ENCODE results near the gene SLC49A4.
A peak's percentile ranks its signal among the peaks of the same experiment; 100 is the strongest.
"Not testable (repeated sequence)": the region's sequence is repeated elsewhere in the genome, so short reads cannot be mapped to it uniquely, and the experiment has no call there.

The SLC49A4 gene

GRCh38 chr3:122794779-122795673, at the start of gene SLC49A4:
Gene SLC49A4 (plus strand): TSS chr3:122795069. CDS start chr3:122795193, 124 bp downstream.
- peak; percentile 84 for DNase-seq

DNA sequence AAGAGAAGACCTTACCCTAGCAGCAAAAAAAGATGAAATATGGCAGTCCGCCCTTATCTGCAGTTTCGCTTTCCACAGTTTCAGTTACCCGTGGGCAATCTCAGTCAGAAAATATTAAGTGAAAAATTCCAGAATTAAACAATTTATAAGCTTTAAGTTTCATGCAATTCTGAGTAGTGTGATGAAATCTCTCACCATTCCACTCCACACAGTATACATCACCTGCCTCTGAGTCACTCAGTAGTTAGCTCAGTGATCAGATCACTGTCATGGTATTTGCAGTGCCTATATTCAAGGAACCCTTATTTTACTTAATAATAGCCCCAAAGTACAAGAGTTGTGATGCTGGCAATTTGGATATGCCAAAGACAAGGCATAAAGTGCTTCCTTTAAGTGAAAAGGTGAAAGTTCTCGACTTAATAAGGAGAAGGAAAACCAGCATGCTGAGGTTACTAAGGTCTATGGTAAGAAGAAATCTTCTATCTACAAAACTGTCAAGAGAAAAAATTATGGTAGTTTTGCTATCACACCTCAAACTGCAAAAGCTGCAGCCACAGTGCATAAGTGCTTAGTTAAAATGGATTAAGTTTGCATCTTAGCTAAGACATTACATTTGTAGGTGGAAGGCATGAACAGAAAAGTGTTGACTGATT, 49.4 kb upstream of the SLC49A4 start:
- no peak for DNase-seq

DNA sequence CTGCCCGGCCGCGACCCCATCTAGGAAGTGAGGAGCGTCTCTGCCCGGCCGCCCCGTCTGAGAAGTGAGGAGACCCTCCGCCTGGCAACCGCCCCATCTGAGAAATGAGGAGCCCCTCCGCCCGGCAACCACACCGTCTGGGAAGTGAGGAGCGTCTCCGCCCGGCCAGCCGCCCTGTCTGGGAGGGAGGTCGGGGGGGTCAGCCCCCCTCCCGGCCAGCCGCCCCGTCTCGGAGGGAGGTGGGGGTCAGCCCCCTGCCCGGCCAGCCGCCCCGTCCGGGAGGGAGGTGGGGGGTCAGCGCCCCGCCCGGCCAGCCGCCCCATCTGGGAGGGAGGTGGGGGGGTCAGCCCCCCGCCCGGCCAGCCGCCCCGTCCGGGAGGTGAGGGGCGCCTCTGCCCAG, 47.6 kb upstream of the SLC49A4 start:
- not testable (repeated sequence) for DNase-seq

GRCh38 chr3:122748347-122748746, 46.5 kb upstream of the SLC49A4 start:
- DNase-seq = no peak

GRCh38 chr3:122754929-122755328, 39.9 kb upstream of the SLC49A4 start:
- DNase-seq = no peak

DNA sequence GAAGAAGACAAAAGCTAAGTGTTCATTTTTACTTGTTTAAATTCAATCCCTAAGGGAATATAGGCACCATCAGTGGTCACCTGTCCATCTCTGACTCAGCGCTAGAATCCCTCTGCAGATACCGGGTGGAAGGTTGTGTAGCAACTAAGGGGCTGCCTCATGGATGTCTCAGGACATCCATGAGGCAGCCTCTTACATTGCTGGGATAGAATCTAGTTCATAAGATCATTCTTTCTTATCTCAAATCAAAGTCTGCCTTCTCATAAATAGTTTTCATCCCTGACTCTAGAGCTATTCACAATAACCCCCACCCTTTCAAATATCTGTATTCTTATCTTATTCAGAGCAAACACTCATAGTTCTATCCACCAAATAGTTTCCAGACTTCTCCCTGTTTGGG, 39.4 kb upstream of the SLC49A4 start:
- DNase-seq = no peak

DNA sequence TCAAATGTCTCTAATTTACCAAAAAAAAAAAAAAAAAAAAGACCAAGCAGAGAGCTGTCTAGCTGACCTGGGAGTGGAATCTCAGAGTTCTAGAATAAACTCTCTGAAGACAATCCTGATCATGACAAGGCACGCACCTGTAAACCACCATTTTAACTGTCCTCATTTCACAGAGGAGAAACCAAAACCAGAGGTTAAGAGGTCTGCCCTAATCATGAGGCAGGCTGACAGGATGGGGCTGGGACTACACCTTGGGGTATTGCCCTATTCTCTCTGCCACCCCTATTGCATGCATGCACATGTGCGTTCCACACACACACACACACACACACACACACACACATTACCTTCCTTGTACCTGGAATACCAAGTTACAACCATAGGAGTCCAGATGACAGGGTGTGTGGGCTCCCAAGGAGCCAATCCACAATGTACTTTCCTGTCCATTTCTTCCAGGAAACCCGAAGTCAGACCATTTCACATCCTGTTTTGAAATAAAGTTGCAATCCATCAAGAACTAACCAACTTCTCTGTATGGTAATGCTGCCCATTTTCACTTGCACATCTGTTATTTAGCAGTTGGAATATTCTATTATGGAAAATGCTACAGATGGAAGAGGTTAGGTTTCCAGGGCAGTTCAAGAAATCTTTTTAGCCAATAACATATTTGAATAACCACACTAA, 35.9 kb upstream of the SLC49A4 start:
- no peak for DNase-seq

DNA sequence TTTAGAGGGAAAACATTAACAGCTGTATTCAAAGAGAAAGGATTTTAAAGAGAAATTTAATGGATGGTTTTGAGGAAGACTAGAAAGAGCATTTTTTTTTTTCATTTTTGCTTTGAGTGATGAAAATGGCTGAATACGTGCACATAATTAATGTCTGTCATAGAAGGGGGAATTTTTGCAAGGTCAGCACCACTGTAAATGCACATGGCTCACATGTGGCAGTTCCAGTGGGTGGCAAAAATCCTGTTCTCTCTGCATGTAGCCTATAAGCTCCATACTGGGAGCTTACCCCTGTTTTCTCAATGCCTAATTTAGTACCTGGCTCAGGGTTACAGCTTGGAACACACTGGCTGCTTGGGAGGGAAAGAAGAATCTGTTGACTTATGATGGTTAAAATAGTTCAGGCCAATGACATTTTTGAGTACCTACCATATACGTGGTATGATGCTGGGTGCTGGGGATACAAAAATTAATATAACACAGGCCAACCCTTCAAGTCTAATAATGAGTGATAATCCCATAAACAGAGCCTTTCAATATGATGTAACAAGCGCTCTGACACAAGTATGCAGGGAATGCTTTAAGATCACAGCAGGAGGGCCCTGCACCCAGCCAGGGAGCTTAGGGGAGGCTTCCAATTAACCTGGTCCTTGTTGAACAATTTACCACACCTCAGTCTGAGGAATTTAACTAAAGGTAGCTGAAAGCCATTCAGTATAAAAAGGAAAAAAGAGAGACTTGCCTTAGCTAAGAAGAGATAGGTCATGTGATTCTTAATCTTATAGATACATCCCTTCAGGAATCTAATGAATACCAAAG, 34.2 kb upstream of the SLC49A4 start:
- DNase-seq = no peak

DNA sequence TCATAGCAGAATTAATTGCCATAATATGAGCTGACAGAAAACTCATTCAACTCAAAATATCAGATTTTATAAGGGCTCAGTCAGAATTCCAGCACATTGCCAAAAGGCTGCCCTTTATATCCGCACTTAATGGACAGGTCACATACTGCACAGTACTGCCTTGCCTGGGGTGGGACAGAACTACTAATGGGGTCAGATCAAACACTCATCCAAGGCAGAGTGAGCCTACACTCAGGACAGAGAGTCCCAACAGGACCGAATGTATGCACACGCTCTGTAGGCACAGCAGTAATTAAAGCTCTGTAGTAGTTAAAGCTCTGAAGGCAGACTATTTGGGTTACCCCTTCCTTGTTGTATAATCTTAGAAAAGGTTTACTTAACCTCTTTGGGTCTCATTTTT, 28.4 kb upstream of the SLC49A4 start:
- no peak for DNase-seq

GRCh38 chr3:122767540-122768372, 27.1 kb upstream of the SLC49A4 start:
- DNase-seq = no peak

- no peak for DNase-seq
Measured at GRCh38 chr3:122770521-122771202, 24.2 kb upstream of the SLC49A4 start.

DNA sequence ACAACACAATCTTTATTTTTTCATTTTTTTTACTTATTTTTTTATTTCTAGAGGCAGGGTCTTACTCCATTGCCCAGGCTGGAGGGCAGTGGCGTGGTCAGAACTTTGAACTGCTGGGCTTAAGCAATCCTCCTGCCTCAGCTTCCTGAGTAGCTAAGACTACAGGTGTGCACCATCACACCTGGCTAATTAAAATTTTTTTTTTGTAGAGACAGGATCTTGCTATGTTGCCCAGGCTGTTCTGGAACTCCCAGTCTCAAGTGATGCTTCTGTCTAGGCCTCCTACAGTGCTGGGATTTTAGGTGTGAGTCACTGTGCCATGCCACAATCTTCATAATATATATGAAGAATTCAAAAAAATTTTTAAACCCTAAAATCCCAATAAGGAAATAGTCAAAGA, 22.0 kb upstream of the SLC49A4 start:
- DNase-seq = no peak

DNA sequence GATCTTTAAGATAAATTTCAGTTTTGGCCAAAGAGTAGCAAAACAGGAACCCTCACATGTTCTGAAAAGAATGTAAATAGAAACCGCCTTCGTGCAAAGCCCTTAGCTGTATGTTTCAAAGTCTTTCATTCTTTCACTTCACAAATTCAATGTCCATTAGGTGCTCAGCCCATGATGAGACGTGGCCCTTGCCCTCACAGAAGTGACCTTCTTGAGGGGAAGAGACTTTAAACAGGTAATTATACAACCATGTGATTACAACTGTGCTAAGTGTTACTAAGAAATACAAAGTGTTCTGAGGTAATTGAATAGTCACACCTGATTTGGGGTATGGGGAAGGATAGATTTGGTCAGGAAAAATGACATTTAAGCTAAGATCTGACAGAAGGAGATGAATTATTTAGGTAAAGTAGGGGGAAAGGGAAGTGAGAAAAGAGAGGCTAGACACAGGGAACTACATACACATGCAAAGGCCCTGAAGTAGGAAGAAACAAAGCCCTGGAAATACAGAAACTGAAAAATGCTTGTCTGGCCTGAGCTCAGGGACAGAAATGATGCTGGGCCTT, 20.8 kb upstream of the SLC49A4 start:
- DNase-seq = no peak

DNA sequence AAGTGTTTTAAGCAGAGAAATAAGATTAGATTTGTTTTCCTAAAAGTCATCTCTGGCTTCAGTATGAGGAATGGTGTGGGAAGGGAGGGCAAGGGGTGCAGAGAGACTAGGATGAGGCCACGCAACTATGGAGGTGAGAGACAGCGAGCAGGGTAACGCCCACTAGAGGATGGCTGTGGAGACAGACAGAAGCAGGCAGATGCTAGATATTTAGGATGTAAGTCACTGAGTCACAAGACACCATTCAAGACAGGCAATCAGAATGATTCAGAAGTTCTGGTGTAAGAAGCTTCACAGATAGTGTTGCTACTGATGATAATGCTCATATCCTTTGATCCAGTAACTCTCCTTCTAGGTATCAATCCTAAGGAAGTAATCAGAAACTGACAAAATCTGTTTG, 20.3 kb upstream of the SLC49A4 start:
- DNase-seq = no peak

DNA sequence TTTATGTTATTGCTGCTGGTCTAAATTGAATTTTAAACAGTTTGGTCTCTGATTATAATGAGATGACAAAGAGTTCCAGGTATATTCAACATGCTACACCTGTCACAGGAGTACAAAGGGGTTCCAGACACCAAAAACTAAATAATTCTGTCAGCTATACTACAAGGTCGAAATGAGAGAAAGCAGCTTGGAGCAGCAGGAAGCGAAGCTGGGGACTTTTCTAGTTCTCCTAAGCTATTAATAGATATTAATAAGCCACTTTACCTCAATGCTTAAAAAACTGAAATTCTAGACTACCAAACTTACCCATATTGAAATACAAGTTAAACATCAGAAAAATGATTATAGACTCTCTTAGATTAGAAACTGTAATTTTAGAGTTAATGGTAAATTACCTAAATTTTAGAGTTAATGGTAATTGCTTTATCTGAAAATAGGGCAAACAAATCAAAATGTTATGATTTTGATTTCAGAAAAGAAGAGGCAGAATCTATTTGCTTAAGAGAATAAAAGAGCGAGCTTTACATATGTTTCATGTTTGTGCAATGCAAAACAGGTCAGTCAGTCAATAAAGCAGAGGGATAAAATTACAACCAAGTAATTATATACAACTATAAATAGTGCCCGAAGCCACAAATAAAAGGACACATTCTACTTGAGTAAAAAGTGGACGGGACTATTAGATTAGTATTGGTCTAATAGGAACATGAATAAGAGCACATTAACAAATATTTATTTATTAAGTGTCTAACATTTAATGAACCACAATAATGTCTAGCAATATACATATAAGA, 18.0 kb upstream of the SLC49A4 start:
- DNase-seq = no peak

DNA sequence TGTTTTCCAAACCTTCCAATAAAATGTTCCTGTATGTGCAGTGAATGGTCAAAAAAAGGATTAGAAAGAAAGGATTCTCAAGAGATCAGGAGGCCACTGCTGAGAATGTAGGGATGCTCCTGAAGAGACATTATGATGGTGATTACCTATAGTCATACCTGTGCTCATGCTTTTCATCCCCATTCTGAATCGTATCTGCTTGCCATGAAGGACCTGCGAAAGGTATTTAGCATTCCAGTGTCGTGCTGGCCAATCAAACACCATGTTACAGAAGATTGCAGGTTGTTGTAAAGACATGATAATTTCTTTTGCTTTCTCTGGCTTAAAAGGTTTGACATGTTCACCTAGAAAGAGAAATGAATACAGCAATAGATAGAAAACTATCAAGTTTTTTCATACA, 17.3 kb upstream of the SLC49A4 start:
- no peak for DNase-seq

- no peak for DNase-seq
Measured at GRCh38 chr3:122782804-122783203, 12.1 kb upstream of the SLC49A4 start.

- DNase-seq = no peak
Measured at GRCh38 chr3:122784436-122784835, 10.4 kb upstream of the SLC49A4 start.

DNA sequence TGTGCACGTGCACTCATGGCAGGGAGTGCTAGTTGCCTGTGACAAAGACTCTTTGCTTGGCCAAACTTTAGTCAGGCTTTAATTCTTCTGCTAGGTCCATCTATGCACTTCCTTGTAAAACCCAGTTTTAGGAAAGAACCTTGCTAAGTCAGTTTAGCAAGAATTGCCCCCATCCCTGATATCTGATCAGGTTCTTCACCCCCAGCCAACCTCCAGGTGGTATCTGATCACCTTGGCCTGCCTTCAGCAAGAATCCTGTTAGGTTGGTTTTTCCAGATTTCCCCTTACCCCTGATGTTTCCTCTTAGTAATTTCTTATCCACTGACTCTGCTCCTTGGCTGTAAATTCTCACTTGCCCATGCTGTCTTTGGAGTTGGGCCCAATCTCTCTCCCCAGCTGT, 9.6 kb upstream of the SLC49A4 start:
- DNase-seq = no peak

DNA sequence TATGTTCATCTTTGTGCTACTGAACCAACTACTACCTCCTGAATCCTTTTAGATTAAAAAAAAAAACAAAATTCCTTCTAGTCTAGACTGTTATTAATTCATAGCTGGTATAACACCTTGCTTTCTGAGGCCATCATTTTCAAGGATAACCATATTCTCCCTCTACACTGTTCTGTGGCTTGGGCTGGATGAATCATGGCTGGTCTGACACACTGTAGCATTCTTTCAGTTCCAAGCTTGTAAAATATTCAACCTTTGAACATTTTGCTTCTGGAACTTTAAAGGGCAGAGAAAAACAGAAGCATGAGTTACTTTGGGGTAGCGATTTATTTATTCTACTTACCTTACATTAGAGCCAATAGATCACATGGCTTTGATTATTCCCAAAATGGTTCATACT, 8.8 kb upstream of the SLC49A4 start:
- DNase-seq = no peak

Measured in right hindlimb (tissue), 1 donor.